Tibial artery (tissue), 4 donors: ENCODE measurements around the gene EEF1A2.
"Not testable (repeated sequence)": the region's sequence is repeated elsewhere in the genome, so short reads cannot be mapped to it uniquely, and the experiment has no call there.

ENCODE experiments used
- DNase-seq, 2 donors: peaks; one replicate each; pipeline ENCODE4 v3.0.0-alpha.2; 2019
- H3K27ac ChIP-seq, 2 donors: fragments of 200-600 bp; sonication (generic) in 1 of 2; 1 replicate in 1 of 2; 2 replicates in 1 of 2; pipeline ENCODE4 v1.5.1; 2018 to 2019; ENCODE audit warnings: mild to moderate bottlenecking in 1 of 2
- H3K27me3 ChIP-seq, 2 donors: fragments of 200-600 bp; sonication (generic) in 1 of 2; one replicate each; pipeline versions ENCODE4 v1.5.1 to v1.6.0; 2016 to 2019
- H3K36me3 ChIP-seq, 3 donors: fragments of 200-600 bp; sonication (generic) in 2 of 3; one replicate each; pipeline ENCODE4 v1.5.1; 2016 to 2019; ENCODE audit warnings: mild to moderate bottlenecking in 2 of 3
- H3K4me1 ChIP-seq, 4 donors: fragments of 200-600 bp; sonication (generic) in 2 of 4; 1 replicate in 3 of 4; 2 replicates in 1 of 4; pipeline ENCODE4 v1.5.1; 2016 to 2019
- H3K4me3 ChIP-seq, 2 donors: fragments of 200-600 bp; sonication (generic) in 1 of 2; 1 replicate in 1 of 2; 2 replicates in 1 of 2; pipeline ENCODE4 v1.5.1; 2018 to 2019; ENCODE audit warnings: mild to moderate bottlenecking in 2 of 2
- H3K9me3 ChIP-seq, 3 donors: fragments of 200-600 bp; sonication (generic) in 1 of 3; one replicate each; pipeline ENCODE4 v1.5.1; 2016 to 2019
- intact Hi-C: fragments of 100-400 bp; cut with DNase I; formaldehyde crosslinking; loops from one replicate; pipeline ENCODE4 v1.15.0; 2023; ENCODE audit warnings: low total_unique reads
- TF ChIP-seq, protein P1 (sequence below), 2 experiments: fragments of 200-600 bp in 1 of 2; fragments of 450-650 bp in 1 of 2; IDR thresholded peaks; one replicate each; pipeline ENCODE4 v1.5.1; 2017 to 2019; ENCODE audit warnings: antibody characterized with exemption in 2 of 2, mild to moderate bottlenecking in 1 of 2, moderate library complexity in 1 of 2

Gene EEF1A2

GRCh38 chr20:63517376-63518309 is 18.8 kb upstream of the EEF1A2 start:
- H3K9me3 ChIP-seq = no peaks in the 10 kb centered on the region
- peaks cover 0 to 8% of the 10 kb centered on the region in 2 donors for H3K27me3 ChIP-seq
- H3K4me3 ChIP-seq = no peak overlapping the region
- peaks cover 0 to 27% (median 21%) of the 10 kb centered on the region in 4 donors for H3K4me1 ChIP-seq
- TF ChIP-seq, protein P1, sequence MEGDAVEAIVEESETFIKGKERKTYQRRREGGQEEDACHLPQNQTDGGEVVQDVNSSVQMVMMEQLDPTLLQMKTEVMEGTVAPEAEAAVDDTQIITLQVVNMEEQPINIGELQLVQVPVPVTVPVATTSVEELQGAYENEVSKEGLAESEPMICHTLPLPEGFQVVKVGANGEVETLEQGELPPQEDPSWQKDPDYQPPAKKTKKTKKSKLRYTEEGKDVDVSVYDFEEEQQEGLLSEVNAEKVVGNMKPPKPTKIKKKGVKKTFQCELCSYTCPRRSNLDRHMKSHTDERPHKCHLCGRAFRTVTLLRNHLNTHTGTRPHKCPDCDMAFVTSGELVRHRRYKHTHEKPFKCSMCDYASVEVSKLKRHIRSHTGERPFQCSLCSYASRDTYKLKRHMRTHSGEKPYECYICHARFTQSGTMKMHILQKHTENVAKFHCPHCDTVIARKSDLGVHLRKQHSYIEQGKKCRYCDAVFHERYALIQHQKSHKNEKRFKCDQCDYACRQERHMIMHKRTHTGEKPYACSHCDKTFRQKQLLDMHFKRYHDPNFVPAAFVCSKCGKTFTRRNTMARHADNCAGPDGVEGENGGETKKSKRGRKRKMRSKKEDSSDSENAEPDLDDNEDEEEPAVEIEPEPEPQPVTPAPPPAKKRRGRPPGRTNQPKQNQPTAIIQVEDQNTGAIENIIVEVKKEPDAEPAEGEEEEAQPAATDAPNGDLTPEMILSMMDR (IDR thresholded peaks at IDR 0.05) = no peak
- intact Hi-C loops = no loop called here
- H3K36me3 ChIP-seq = peaks cover 0 to 10% (median 0%) of the 10 kb centered on the region in 3 donors
- DNase-seq = no peak
- no peak overlapping the region for H3K27ac ChIP-seq

GRCh38 chr20:63514520-63514919 is 15.6 kb upstream of the EEF1A2 start:
- DNase-seq, H3K9me3 ChIP-seq, H3K36me3 ChIP-seq, intact Hi-C loops, H3K4me3 ChIP-seq, H3K27ac ChIP-seq, H3K4me1 ChIP-seq: not testable (repeated sequence)
- H3K27me3 ChIP-seq = peaks cover 0 to 32% of the 10 kb centered on the region in 2 donors

GRCh38 chr20:63513207-63513606 is 14.3 kb upstream of the EEF1A2 start:
- Histone ChIP-seq H3K36me3 (no peaks in the 10 kb centered on the region), H3K4me3 (no peak overlapping the region), H3K27ac (no peak overlapping the region), H3K9me3 (no peaks in the 10 kb centered on the region), H3K4me1 (no peaks in the 10 kb centered on the region), H3K27me3 (peaks cover 0 to 40% of the 10 kb centered on the region in 2 donors)
- TF ChIP-seq, protein P1 (IDR thresholded peaks at IDR 0.05) = no peak
- intact Hi-C loops = no loop called here
- DNase-seq = no peak

GRCh38 chr20:63509088-63509564 is 10.2 kb upstream of the EEF1A2 start:
- H3K27ac ChIP-seq = no peak overlapping the region
- no peaks in the 10 kb centered on the region for H3K4me1 ChIP-seq
- DNase-seq = no peak
- peaks cover 0 to 18% (median 17%) of the 10 kb centered on the region in 3 donors for H3K9me3 ChIP-seq
- peaks cover 0 to 49% of the 10 kb centered on the region in 2 donors for H3K27me3 ChIP-seq
- no peak overlapping the region for H3K4me3 ChIP-seq
- H3K36me3 ChIP-seq = no peaks in the 10 kb centered on the region
- intact Hi-C loops = no loop called here
- TF ChIP-seq, protein P1 (IDR thresholded peaks at IDR 0.05) = no peak

DNA sequence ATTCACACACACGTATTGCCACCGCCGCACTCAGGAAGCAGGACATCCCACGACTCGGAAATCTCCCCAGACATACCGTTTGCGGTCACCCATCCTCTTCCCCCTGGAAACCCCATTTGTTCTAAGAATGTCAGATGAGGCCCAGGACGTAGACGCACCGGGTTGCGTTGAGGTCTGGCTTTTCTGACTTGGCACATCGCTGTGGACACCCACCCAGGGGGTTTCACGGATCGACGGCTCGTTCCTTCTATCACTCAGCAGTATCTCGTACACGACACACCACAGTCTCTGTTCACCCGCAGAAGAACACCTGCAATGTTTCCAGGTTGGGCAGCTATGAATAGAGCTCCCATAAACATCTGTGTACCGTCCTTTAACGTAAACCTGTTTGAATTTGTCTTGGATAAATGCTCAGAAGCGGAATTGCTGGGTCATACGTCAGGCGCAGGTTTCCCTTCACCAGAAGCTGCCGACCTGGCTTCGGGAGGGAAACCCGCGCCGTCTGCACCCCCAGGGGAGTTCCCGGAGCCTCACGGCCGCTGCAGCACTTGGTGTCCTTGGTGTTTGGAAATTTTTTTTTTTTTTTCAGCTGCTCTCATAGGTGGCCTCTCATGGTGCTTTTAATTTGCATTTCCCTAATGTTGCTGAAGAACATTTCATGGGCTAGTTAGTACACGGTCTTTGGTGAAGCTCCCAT is 9.3 kb upstream of the EEF1A2 start:
- intact Hi-C loops = no loop called here
- H3K27me3 ChIP-seq = peaks cover 0 to 53% of the 10 kb centered on the region in 2 donors
- TF ChIP-seq, protein P1 (IDR thresholded peaks at IDR 0.05) = no peak

More for the DNA sequence above, 9.3 kb upstream of the EEF1A2 start:
- Histone ChIP-seq H3K4me1 (no peaks in the 10 kb centered on the region), H3K9me3 (peaks cover 0 to 18% (median 17%) of the 10 kb centered on the region in 3 donors), H3K27ac (no peak overlapping the region), H3K36me3 (no peaks in the 10 kb centered on the region), H3K4me3 (no peak overlapping the region)
- DNase-seq = no peak
